ENCODE results near the gene PAX7. TPM values are rescaled to one million over a fixed set of nuclear protein-coding genes. Genes with fewer than 3 reads are reported as not detected.

Gene PAX7
- total and polyA plus RNA-seq, 9 of the 15 experiments (the other 6 are each of a cell fraction or from before 2014, with no cell fraction given): not detected

DNA sequence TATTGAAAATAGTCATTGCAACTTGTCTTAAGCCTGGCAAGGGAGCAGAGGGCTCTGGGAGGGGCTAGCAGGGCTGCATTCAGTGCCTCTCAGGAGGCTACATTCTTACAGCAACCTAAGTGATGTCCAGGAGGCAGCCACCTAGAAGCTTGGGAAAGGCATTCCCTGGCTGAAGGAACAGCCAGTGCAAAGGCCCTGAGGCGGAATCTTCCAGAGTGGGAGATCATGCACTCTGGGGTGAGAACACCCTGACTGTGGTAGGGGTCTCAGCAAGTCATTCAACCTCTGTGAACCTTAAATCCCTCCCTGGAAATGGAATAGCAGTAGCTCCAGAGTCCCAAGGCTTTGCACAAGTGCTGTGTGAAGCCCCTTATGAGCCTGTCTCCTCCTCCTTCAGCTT is 144.7 kb downstream of the PAX7 start:
- no peak overlapping the region for H3K4me3 ChIP-seq
- POLR2A ChIA-PET: interaction anchor here (0.6 kb wide), 1 partner anchor 13 kb away, joined by 3 read pairs; no protein-coding TSS in a partner anchor
- no TSS peak for BruUV-seq (replicated peaks)
- H3K4me2 ChIP-seq (ENCODE audit: insufficient read depth, low read length): no peak overlapping the region
- no peaks in the 10 kb centered on the region for H3K9me3 ChIP-seq (replicated peaks; ENCODE audit: control insufficient read depth, insufficient read depth, low read depth, low read length)
- no peak for FAIRE-seq
- peaks cover 6% of the 10 kb centered on the region; the same call in 1 of the 2 replicates for H4K20me1 ChIP-seq (replicated peaks; ENCODE audit: control insufficient read depth, insufficient read depth, low read length)
- no peaks in the 10 kb centered on the region for H3K36me3 ChIP-seq (ENCODE audit: control insufficient read depth, insufficient read depth, low read length)
- DNase-seq (ENCODE audit: extremely low read depth in 1 of 4, low spot score in 3 of 4): no peak
- CTCF ChIA-PET (ENCODE audit: low intra/inter-chr PET ratio): no interaction called here
- no peaks in the 10 kb centered on the region for H3K79me2 ChIP-seq (ENCODE audit: control insufficient read depth, insufficient read depth, low read length)
- no peak overlapping the region for H2AFZ ChIP-seq (ENCODE audit: low read depth, low read length)
- H3K4me1 ChIP-seq (replicated peaks in 1 of 2; ENCODE audit: control insufficient read depth in 2 of 2, insufficient read depth in 2 of 2, low read length in 2 of 2): no peaks in the 10 kb centered on the region
- no peak for ATAC-seq
- no peak for TF ChIP-seq STAT5A (IDR thresholded peaks at IDR 0.05; ENCODE audit: borderline replicate concordance, low read length)
- TF ChIP-seq, protein P1, sequence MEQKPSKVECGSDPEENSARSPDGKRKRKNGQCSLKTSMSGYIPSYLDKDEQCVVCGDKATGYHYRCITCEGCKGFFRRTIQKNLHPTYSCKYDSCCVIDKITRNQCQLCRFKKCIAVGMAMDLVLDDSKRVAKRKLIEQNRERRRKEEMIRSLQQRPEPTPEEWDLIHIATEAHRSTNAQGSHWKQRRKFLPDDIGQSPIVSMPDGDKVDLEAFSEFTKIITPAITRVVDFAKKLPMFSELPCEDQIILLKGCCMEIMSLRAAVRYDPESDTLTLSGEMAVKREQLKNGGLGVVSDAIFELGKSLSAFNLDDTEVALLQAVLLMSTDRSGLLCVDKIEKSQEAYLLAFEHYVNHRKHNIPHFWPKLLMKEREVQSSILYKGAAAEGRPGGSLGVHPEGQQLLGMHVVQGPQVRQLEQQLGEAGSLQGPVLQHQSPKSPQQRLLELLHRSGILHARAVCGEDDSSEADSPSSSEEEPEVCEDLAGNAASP (IDR thresholded peaks at IDR 0.05): no peak
- TF ChIP-seq, protein P2, sequence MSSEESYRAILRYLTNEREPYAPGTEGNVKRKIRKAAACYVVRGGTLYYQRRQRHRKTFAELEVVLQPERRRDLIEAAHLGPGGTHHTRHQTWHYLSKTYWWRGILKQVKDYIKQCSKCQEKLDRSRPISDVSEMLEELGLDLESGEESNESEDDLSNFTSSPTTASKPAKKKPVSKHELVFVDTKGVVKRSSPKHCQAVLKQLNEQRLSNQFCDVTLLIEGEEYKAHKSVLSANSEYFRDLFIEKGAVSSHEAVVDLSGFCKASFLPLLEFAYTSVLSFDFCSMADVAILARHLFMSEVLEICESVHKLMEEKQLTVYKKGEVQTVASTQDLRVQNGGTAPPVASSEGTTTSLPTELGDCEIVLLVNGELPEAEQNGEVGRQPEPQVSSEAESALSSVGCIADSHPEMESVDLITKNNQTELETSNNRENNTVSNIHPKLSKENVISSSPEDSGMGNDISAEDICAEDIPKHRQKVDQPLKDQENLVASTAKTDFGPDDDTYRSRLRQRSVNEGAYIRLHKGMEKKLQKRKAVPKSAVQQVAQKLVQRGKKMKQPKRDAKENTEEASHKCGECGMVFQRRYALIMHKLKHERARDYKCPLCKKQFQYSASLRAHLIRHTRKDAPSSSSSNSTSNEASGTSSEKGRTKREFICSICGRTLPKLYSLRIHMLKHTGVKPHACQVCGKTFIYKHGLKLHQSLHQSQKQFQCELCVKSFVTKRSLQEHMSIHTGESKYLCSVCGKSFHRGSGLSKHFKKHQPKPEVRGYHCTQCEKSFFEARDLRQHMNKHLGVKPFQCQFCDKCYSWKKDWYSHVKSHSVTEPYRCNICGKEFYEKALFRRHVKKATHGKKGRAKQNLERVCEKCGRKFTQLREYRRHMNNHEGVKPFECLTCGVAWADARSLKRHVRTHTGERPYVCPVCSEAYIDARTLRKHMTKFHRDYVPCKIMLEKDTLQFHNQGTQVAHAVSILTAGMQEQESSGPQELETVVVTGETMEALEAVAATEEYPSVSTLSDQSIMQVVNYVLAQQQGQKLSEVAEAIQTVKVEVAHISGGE (CRISPR knock-in tag; IDR thresholded peaks at IDR 0.05): no peak
- intact Hi-C loops (cut with micrococcal nuclease): no loop called here
- WGBS (ENCODE audit: insufficient coverage, low coverage, missing lambda C conversion rate): 0% methylated on average over 1 of the region's 1 CpG
- H3K9me1 ChIP-seq (ENCODE audit: control insufficient read depth, insufficient read depth, low read length): no peaks in the 10 kb centered on the region
- H3K27ac ChIP-seq (ENCODE audit: extremely low read depth, low read depth, low read length): no peak overlapping the region
- peaks cover 31 to 46% of the 10 kb centered on the region in 2 experiments; a peak in 4 of 5 replicates for H3K27me3 ChIP-seq (ENCODE audit: control insufficient read depth in 2 of 2, insufficient read depth in 2 of 2, low read length in 2 of 2)
- in situ Hi-C loops (cut with MboI): no loop called here
- no peak overlapping the region for H3K9ac ChIP-seq (ENCODE audit: insufficient read depth in 1 of 2, low read depth in 2 of 2, low read length in 2 of 2)
